Stomach smooth muscle (tissue), 2 donors: ENCODE measurements around the gene ING2.

ENCODE experiments used
- H3K27ac ChIP-seq: one replicate; pipeline ENCODE4 v1.7.0; 2013; ENCODE audit warnings: mild to moderate bottlenecking, low read length, inconsistent platforms
- H3K27me3 ChIP-seq, 2 donors: one replicate each; pipeline ENCODE4 v1.7.0; 2013; ENCODE audit warnings: low read length in 2 of 2; ENCODE audit not compliant: insufficient read depth in 2 of 2, control insufficient read depth in 1 of 2
- H3K36me3 ChIP-seq, 2 donors: one replicate each; pipeline ENCODE4 v1.7.0; 2013; ENCODE audit warnings: low read length in 2 of 2; ENCODE audit not compliant: control insufficient read depth in 2 of 2, insufficient read depth in 2 of 2
- H3K4me1 ChIP-seq: one replicate; pipeline ENCODE4 v1.7.0; 2013; ENCODE audit warnings: low read length; ENCODE audit not compliant: control insufficient read depth, insufficient read depth
- H3K4me3 ChIP-seq, 2 donors: one replicate each; pipeline ENCODE4 v1.7.0; 2013; ENCODE audit warnings: low read length in 2 of 2
- H3K9ac ChIP-seq, 2 donors: one replicate each; pipeline ENCODE4 v1.7.0; 2013; ENCODE audit warnings: low read length in 2 of 2, mild to moderate bottlenecking in 1 of 2
- H3K9me3 ChIP-seq, 2 donors: one replicate each; pipeline ENCODE4 v1.7.0; 2013; ENCODE audit warnings: low read length in 2 of 2; ENCODE audit not compliant: control insufficient read depth in 2 of 2
- donor health status: healthy.
- donor health status: Pancreatic carcinoma.

Gene ING2

DNA sequence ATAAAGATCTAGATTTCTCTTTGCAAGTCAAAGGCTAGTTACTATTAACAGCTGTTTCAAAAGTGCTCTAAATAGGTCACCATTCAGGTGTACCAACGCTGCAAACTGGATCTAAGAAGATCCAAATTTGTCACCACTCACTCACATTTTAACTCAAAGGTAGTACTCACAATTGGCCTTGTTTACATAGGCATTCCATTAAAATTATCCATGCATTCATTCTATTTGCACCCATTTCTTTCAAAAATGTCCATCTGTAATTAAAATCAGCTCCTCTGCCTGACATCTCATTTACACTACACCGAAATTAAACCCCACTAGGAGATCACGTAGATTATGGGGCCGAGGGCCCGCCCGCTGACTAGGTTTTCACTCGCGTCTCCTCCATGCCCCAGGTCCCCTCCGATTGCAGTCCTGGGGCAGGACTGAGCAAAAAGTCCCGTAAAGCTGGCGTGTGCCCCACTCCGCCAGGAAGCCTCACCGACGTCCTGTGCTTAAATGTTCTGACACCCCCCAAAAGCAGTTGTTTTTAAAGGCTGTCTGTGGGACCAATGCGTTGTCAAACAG lies 1.3 kb upstream of the ING2 start:
- Histone ChIP-seq H3K27ac (peak overlapping the region; percentile 88), H3K4me3 (peak overlapping the region; percentile 88 to 95), H3K4me1 (peaks cover 8% of the 10 kb centered on the region), H3K9me3 (no peaks in the 10 kb centered on the region), H3K9ac (peak overlapping the region; percentile 84 to 92), H3K36me3 (no peaks in the 10 kb centered on the region), H3K27me3 (no peaks in the 10 kb centered on the region)

DNA sequence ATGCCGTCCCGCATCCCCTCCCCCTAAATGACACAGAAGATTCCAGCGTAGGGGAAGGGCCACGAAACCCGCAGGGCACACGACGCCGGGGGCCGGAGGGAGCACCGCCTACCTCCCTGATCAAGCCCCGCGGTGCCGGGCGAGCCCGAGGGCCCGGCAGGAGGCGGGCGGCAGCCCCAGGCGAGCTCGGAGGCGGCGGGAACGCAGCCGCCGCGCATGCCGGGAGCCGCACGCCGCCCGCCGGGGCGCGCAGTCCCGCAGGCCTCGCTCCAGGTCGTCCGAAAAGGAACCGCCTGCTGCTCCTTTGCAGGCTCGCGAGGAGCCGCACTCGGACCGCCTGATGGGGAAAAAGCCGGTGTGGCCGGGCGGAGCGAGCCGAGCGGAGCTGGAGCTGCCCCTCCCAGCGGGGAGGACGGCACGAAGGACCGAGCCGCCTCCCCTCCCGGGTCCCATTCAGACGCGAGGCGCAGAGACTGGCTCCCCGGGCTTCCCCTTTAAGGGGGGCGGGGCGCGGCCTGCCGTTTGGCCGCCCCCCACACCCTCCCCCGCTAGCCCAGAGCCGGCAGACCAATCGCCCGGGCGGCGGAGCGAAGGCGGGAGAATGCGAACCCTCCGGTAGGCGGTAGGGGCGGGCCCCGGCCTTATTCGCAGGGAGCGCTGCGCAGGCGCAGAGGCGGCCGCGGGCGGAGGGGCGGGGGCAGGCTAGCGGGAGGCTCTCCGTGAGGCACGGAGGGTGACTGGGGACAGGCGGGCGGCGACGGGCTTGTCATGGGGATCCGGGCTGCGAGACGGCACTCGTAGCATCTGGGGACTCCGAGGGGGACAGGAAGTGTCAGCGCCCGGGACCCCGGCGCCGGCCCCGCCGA lies 561 bp upstream of the ING2 start:
- Histone ChIP-seq H3K36me3 (no peaks in the 10 kb centered on the region), H3K4me1 (peaks cover 8% of the 10 kb centered on the region), H3K9me3 (no peaks in the 10 kb centered on the region), H3K27ac (peak overlapping the region; percentile 88), H3K4me3 (peak overlapping the region; percentile 88 to 95), H3K9ac (peak overlapping the region; percentile 84 to 92), H3K27me3 (no peaks in the 10 kb centered on the region)

DNA sequence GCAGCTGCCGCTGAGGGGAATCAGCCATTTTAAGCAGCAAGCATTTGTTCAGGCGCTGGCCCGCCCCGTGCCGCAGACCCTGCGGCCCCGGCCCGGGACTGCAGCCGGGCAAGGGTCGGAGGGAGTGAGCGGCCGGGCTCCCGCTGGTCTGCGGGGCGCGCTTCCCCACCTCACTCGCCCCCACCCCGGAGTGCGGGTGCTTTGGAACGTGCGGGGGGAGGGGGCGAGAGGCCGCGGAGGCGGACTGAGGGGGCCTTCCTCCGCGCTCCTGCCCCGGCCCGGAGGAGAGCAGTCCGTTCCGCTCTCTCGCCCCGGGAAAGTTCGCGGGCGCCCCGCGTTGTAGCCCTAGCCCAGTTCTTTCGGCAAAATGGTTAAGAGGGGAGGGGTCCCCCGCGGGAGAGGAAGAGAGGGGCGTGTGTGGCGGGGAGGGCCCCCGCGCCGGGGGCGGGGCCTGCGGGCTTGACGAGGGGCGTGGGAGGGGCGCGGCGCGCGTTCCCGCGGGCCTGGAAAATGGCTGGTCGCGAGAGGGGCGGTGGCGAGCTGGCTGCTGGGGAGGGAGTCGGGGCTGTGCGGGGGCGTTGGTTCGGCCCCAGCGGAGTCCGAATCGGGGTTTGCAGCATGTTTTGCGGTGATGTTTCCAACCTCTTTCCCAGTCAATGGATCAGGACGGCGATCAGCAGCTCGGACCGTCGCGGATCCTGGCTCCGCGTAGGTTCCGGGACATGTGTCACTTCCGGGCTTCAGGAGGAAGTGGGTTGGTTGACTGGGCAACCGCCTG lies 942 bp downstream of the ING2 start:
- Histone ChIP-seq H3K4me3 (peak overlapping the region; percentile 82 to 95), H3K9ac (peak overlapping the region; percentile 77 to 86), H3K27me3 (no peaks in the 10 kb centered on the region)

DNA sequence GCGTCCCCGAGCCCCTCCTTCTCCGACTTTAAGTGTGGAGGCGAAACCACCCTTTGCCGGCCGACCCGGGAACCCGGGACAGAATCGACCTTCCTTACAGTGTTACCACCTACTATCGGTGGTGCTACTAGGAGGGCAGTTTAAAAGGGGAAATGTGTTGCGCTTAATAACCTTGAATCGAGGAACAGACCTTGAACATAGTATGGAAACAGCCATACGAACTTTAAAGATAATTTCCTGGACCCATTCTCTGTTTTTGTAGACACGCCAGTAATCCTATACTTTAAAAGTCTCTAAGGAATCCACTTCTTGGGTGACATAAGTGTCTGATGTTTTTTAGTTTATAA lies 1.5 kb downstream of the ING2 start:
- H3K9ac ChIP-seq: peak overlapping the region; percentile 77 to 86
- no peaks in the 10 kb centered on the region for H3K27me3 ChIP-seq
- peaks cover 8% of the 10 kb centered on the region for H3K4me1 ChIP-seq
- H3K9me3 ChIP-seq: no peaks in the 10 kb centered on the region
- H3K36me3 ChIP-seq: peaks cover 2 to 10% of the 10 kb centered on the region in 2 donors
- peak overlapping the region; percentile 88 for H3K27ac ChIP-seq
- peak overlapping the region; percentile 82 to 95 for H3K4me3 ChIP-seq

More for the DNA sequence above, 942 bp downstream of the ING2 start:
- Histone ChIP-seq H3K9me3 (no peaks in the 10 kb centered on the region), H3K4me1 (peaks cover 8% of the 10 kb centered on the region), H3K36me3 (peaks cover 2 to 7% of the 10 kb centered on the region in 2 donors), H3K27ac (peak overlapping the region; percentile 88)

GRCh38 chr4:183507925-183508696 lies 3.3 kb downstream of the ING2 start:
- H3K27me3 ChIP-seq: no peaks in the 10 kb centered on the region
- no peak overlapping the region for H3K9ac ChIP-seq
- no peak overlapping the region for H3K27ac ChIP-seq
- H3K4me3 ChIP-seq: no peak overlapping the region
- peaks cover 5% of the 10 kb centered on the region for H3K4me1 ChIP-seq
- peaks cover 2 to 11% of the 10 kb centered on the region in 2 donors for H3K36me3 ChIP-seq
- no peaks in the 10 kb centered on the region for H3K9me3 ChIP-seq

DNA sequence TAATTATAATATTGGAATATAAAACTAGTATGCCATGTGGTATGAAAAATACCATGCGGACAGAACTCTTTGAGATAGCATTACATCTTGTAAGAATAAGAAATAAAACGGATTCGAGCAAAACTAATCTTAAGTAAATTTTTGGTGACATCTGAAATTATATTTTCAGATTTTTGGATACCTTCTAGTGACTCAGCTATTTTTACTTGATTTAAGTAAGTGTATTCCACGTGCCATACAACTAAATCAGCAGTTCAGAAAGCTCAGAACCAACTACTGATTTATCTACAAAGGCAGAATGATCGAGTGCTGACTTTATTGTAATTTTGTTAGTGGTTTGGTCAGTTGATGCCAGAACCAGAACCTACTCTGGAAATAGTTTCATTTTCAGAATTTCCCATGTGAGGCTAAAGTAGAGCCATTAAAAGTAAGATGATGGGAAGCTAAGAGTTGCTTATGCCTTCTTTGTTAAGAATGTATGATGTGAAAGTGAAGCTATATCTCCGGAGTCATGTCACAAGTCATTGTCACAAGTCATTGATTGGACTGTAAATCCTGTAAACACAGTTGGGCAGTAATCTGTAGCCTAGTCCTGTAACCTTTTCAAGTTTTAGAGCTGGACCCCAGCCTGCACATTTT lies 4.0 kb downstream of the ING2 start:
- Histone ChIP-seq H3K4me1 (peaks cover 1% of the 10 kb centered on the region), H3K36me3 (peaks cover 2 to 11% of the 10 kb centered on the region in 2 donors), H3K4me3 (no peak overlapping the region), H3K27me3 (no peaks in the 10 kb centered on the region), H3K9me3 (no peaks in the 10 kb centered on the region), H3K9ac (no peak overlapping the region), H3K27ac (no peak overlapping the region)

DNA sequence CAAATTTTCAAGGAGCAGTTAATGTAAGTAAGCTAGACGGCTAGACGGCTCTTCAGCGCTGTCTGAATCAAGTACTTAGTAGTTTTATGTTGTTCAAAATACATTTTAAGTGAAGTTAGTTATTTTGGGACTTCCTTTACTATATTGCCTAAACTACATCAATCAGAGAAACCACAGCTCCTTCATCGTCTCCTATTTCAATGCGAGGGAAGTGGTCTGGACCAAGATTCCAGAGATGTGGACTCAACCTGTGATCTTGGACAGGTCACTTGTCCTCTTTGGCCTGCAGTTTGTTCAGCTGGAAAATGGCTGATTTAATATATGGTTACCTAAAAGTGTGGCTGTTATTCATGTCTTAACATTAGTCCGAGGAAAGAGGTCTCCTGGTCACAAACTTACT lies 10.6 kb downstream of the ING2 start:
- no peak overlapping the region for H3K4me3 ChIP-seq
- H3K9me3 ChIP-seq: no peaks in the 10 kb centered on the region
- H3K27me3 ChIP-seq: no peaks in the 10 kb centered on the region
- H3K9ac ChIP-seq: no peak overlapping the region
- H3K27ac ChIP-seq: no peak overlapping the region
- H3K4me1 ChIP-seq: no peaks in the 10 kb centered on the region
- H3K36me3 ChIP-seq: peaks cover 5 to 8% of the 10 kb centered on the region in 2 donors

DNA sequence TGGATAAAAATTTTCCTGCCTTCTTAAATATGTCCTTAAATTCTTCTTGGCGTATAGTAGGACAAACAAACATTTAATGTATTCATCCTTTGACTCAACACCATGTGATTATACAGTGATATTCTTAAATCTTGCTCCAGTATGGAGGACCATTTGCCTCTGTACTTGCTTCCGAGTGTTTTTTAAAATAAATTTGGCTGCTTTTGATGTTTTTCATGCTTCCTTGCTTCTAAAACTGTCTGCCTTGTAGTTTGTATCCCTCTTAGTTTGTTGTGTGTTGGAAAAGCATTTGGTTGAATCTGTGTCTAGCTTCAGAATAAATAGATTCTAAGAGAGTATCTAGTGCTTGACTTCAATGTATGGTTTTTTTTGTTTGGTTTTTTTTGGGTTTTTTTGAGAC lies 12.3 kb downstream of the ING2 start:
- no peaks in the 10 kb centered on the region for H3K9me3 ChIP-seq
- peaks cover 0 to 3% of the 10 kb centered on the region in 2 donors for H3K36me3 ChIP-seq
- no peak overlapping the region for H3K9ac ChIP-seq
- H3K4me1 ChIP-seq: no peaks in the 10 kb centered on the region
- H3K4me3 ChIP-seq: no peak overlapping the region
- no peak overlapping the region for H3K27ac ChIP-seq
- no peaks in the 10 kb centered on the region for H3K27me3 ChIP-seq

GRCh38 chr4:183517781-183518180 lies 12.9 kb downstream of the ING2 start:
- Histone ChIP-seq H3K4me1 (no peaks in the 10 kb centered on the region), H3K9me3 (no peaks in the 10 kb centered on the region), H3K36me3 (peaks cover 0 to 3% of the 10 kb centered on the region in 2 donors), H3K4me3 (no peak overlapping the region), H3K27ac (no peak overlapping the region), H3K27me3 (no peaks in the 10 kb centered on the region), H3K9ac (no peak overlapping the region)

- Histone ChIP-seq H3K27ac (no peak overlapping the region), H3K4me1 (no peaks in the 10 kb centered on the region), H3K36me3 (no peaks in the 10 kb centered on the region), H3K9ac (no peak overlapping the region), H3K27me3 (peaks cover 0 to 2% of the 10 kb centered on the region in 2 donors), H3K9me3 (no peaks in the 10 kb centered on the region), H3K4me3 (no peak overlapping the region)
These were observed 18.0 kb downstream of the ING2 start for GRCh38 chr4:183522821-183523220.
